ENCODE results near the gene PTCD2.

DNA sequence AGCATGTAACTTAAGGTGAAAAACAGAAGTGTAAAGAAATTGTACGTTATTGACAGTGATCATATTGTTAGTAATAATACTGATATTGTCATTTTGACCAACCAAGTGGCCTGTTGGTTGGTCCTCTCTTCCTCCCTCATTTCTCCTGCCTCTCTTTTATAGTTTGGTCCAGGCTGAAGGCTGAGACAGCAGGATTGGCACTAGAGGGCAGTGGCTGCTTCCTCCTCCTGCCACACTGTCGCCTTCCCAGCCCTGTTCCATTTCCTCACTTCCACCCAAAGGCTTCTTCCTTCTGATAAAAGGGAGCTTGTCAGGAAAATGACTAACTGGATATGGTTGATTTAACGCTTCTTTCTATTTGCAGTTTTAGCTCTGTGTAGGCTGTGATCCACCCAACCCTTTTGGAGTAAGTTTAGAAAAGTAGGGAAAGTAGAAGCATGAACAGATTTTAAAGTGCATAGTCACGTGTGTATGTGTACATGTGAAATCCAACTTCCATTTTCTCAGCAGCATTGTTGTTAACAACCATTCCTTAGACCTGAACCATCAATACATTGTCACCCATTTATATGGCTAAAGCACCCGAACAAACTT lies 35.6 kb downstream of the PTCD2 start:
- TF ChIP-seq CTCF (IDR thresholded peaks at IDR 0.05; ENCODE audit: control extremely low read depth in 1 of 3, insufficient read depth in 1 of 3, low read depth in 1 of 3, low read length in 3 of 3) (peak; percentile 53 to 83 (median 67)), POLR2A (IDR thresholded peaks at IDR 0.05; ENCODE audit: control extremely low read depth in 1 of 2, low read depth in 2 of 2, low read length in 2 of 2) (no peak), SP1 (IDR thresholded peaks at IDR 0.05; ENCODE audit: low read depth, low read length) (no peak), RFX5 (IDR thresholded peaks at IDR 0.05; ENCODE audit: borderline replicate concordance, low read depth, low read length) (no peak), SUZ12 (IDR thresholded peaks at IDR 0.05; ENCODE audit: low read length) (no peak)

Data from H1 (cell line).